Fibroblast of villous mesenchyme (primary cell): Measurements from ENCODE around the gene ENTHD1. TPM values are rescaled to one million over a fixed set of nuclear protein-coding genes. Genes with fewer than 3 reads are reported as not detected.
A peak's percentile ranks its signal among the peaks of the same experiment; 100 is the strongest.

ENCODE experiments used
- DNase-seq: peaks from one replicate; pipeline ENCODE4 v3.0.0-alpha.2; 2010; ENCODE audit warnings: low read depth
- H3K4me3 ChIP-seq: 2 replicates; pipeline ENCODE4 v1.5.1; 2011; ENCODE audit warnings: low read depth, mild to moderate bottlenecking, low read length
- CTCF ChIP-seq: IDR thresholded peaks from 2 replicates; pipeline ENCODE4 v1.5.1; 2012; ENCODE audit warnings: low read depth, mild to moderate bottlenecking, low read length; ENCODE audit not compliant: insufficient read depth
- total RNA-seq: library from RNA; depleted of rRNA; stranded (reverse); fragments of >200 nt; gene quantifications from 2 replicates; pipeline ENCODE4 v1.2.3, GENCODE V29; 2012

Gene ENTHD1
- total RNA-seq, 1 donor: not detected

- no peak for DNase-seq
- no peak for TF ChIP-seq CTCF
- no peak overlapping the region for H3K4me3 ChIP-seq
Observed at GRCh38 chr22:39815932-39816331, 77.6 kb downstream of the ENTHD1 start.

- H3K4me3 ChIP-seq: no peak overlapping the region
- TF ChIP-seq CTCF: no peak
- peak; percentile 13 for DNase-seq
Observed at GRCh38 chr22:39814899-39815298, 78.7 kb downstream of the ENTHD1 start.

GRCh38 chr22:39809772-39810557 is 83.6 kb downstream of the ENTHD1 start:
- no peak overlapping the region for H3K4me3 ChIP-seq
- DNase-seq: no peak
- TF ChIP-seq CTCF: no peak

- TF ChIP-seq CTCF: peak; percentile 69
- no peak overlapping the region for H3K4me3 ChIP-seq
- peak; percentile 43 for DNase-seq
Observed at GRCh38 chr22:39808081-39808480, 85.5 kb downstream of the ENTHD1 start.

GRCh38 chr22:39806109-39806508 is 87.5 kb downstream of the ENTHD1 start:
- TF ChIP-seq CTCF: no peak
- DNase-seq: no peak
- no peak overlapping the region for H3K4me3 ChIP-seq

GRCh38 chr22:39805117-39805516 is 88.4 kb downstream of the ENTHD1 start:
- H3K4me3 ChIP-seq: no peak overlapping the region
- TF ChIP-seq CTCF: no peak
- no peak for DNase-seq

- TF ChIP-seq CTCF: no peak
Observed at GRCh38 chr22:39802682-39803081, 90.9 kb downstream of the ENTHD1 start.

More at GRCh38 chr22:39802682-39803081, 90.9 kb downstream of the ENTHD1 start:
- DNase-seq: no peak
- no peak overlapping the region for H3K4me3 ChIP-seq
